ENCODE results near the gene GIGYF2. TPM values are rescaled to one million over a fixed set of nuclear protein-coding genes. Genes with fewer than 3 reads are reported as not detected.

Gene GIGYF2
- total RNA-seq, 1 experiment from 2014 or later = 55.3 TPM

- Mint-ChIP-seq H3K27ac (peak overlapping the region in 2 of 3 experiments; percentile 11 to 15; a peak in 1 of 7 replicates), H3K27me3 (ENCODE audit: low read depth) (no peaks in the 10 kb centered on the region), H3K4me3 (no peak overlapping the region; a peak in 1 of 5 replicates), H3K36me3 (ENCODE audit: insufficient read depth in 1 of 3, low read depth in 3 of 3) (peaks cover 0 to 16% (median 6%) of the 10 kb centered on the region in 3 experiments; a peak in 5 of 7 replicates), H3K9me3 (no peaks in the 10 kb centered on the region), H3K4me1 (peaks cover 0 to 13% of the 10 kb centered on the region in 2 experiments; a peak in 3 of 4 replicates)
- Histone ChIP-seq H3K4ac (ENCODE audit: low read depth, low read length) (no peak overlapping the region), H3K56ac (ENCODE audit: insufficient read length, low read depth, low read length) (no peak overlapping the region), H2BK20ac (ENCODE audit: low read depth, low read length, poor library complexity, severe bottlenecking) (no peak overlapping the region), H3K18ac (ENCODE audit: insufficient read length, low read depth, low read length) (no peak overlapping the region), H3K4me2 (ENCODE audit: insufficient read depth, insufficient read length, low read length) (no peak overlapping the region), H2BK5ac (ENCODE audit: insufficient read length, low read length) (no peak overlapping the region), H3K9ac (ENCODE audit: extremely low read depth, insufficient read length, low read length) (no peak overlapping the region), H2AK5ac (ENCODE audit: insufficient read length, low read length) (no peak overlapping the region), H3K23ac (ENCODE audit: insufficient read length, low read depth, low read length) (no peak overlapping the region), H3K79me2 (ENCODE audit: insufficient read depth, low read length) (no peaks in the 10 kb centered on the region), H2AFZ (ENCODE audit: low read length) (no peak overlapping the region), H4K91ac (ENCODE audit: insufficient read length, low read depth, low read length) (no peak overlapping the region), H3K14ac (ENCODE audit: insufficient read depth, low read length) (no peak overlapping the region), H3K27me3 (ENCODE audit: insufficient read depth, low read length) (no peaks in the 10 kb centered on the region), H2BK12ac (ENCODE audit: insufficient read length, low read depth, low read length) (no peak overlapping the region), H3K23me2 (ENCODE audit: insufficient read length, low read depth, low read length, poor library complexity, severe bottlenecking) (no peaks in the 10 kb centered on the region), H4K5ac (ENCODE audit: insufficient read length, low read depth, low read length) (no peak overlapping the region), H3K9me3 (ENCODE audit: control insufficient read depth, low read depth, low read length) (no peaks in the 10 kb centered on the region), H3K4me1 (ENCODE audit: insufficient read depth, low read length) (no peaks in the 10 kb centered on the region), H4K20me1 (ENCODE audit: control insufficient read depth, insufficient read depth, insufficient read length) (no peaks in the 10 kb centered on the region), H2BK15ac (ENCODE audit: low read depth, low read length) (no peak overlapping the region), H3K79me1 (ENCODE audit: insufficient read depth, low read depth, low read length, poor library complexity, severe bottlenecking) (no peaks in the 10 kb centered on the region), H4K8ac (replicated peaks; ENCODE audit: insufficient read length, low read depth, low read length) (no peak overlapping the region), H3K27ac (ENCODE audit: insufficient read length, low read depth, low read length) (no peak overlapping the region), H2BK120ac (ENCODE audit: low read depth, low read length, poor library complexity, severe bottlenecking) (no peak overlapping the region), H3T11ph (ENCODE audit: low read length) (no peak overlapping the region)
- no peak for DNase-seq
- TF ChIP-seq CTCF (conservative IDR thresholded peaks at IDR 0.05) = no peak
- WGBS (ENCODE audit: extremely low coverage, insufficient read length, low lambda C conversion rate) = no CpG with 5 or more reads among the region's 4 CpGs
Measured at GRCh38 chr2:232741294-232741693, 44.2 kb downstream of the GIGYF2 start.

All from H9 (cell line).